MM.1S (cell line): Measurements from ENCODE around the gene PPFIA2.
A peak's percentile ranks its signal among the peaks of the same experiment; 100 is the strongest.

Source experiments
- CTCF ChIP-seq: fragments of 300-600 bp; sonication (generic); IDR thresholded peaks from 2 replicates; pipeline ENCODE4 v1.5.1; 2016; ENCODE audit warnings: antibody characterized with exemption, low read length, mixed read lengths
- EZH2 ChIP-seq: fragments of 300-600 bp; sonication (generic); optimal IDR thresholded peaks from 2 replicates; pipeline ENCODE3; 2017; ENCODE audit warnings: low read depth, mild to moderate bottlenecking, antibody characterized with exemption, low read length, mixed read lengths
- EZH2phosphoT487 ChIP-seq: fragments of 300-600 bp; sonication (generic); IDR thresholded peaks from 2 replicates; pipeline ENCODE4 v1.6.1; 2018; ENCODE audit warnings: antibody characterized with exemption, low read length

GRCh38 chr12:81644503-81644902 is 114.6 kb downstream of the PPFIA2 start:
- TF ChIP-seq CTCF (peak; percentile 44), EZH2 (no peak), EZH2phosphoT487 (no peak)
